Activated CD4-positive, alpha-beta T cell treated with anti-CD3 and anti-CD28 coated beads, Interleukin-2, Interleukin-4, amounts not matched to agents 100 ng/mL and 50 ng/mL, durations not matched to agents 16 hours and 8 hours (primary cell): ENCODE results near the gene SH2D7.
"Not testable (repeated sequence)": the region's sequence is repeated elsewhere in the genome, so short reads cannot be mapped to it uniquely, and the experiment has no call there.

Experiments used
- DNase-seq: peaks from one replicate; pipeline ENCODE4 v3.0.0-alpha.2; 2020; ENCODE audit warnings: low spot score

SH2D7 gene

GRCh38 chr15:78142332-78142731, 50.0 kb downstream of the SH2D7 start:
- no peak for DNase-seq

- DNase-seq, result no peak
These were observed 54.2 kb downstream of the SH2D7 start for GRCh38 chr15:78146425-78147154.

GRCh38 chr15:78147566-78147965, 55.2 kb downstream of the SH2D7 start:
- no peak for DNase-seq

GRCh38 chr15:78148392-78149067, 56.2 kb downstream of the SH2D7 start:
- no peak for DNase-seq

GRCh38 chr15:78149068-78149804, 56.9 kb downstream of the SH2D7 start, which contains the start of gene IDH3A:
TSS of gene IDH3A (plus strand) at chr15:78149362. CDS start at chr15:78149404, 42 bp downstream.
- DNase-seq, result peak; percentile 99

- no peak for DNase-seq
These were observed 57.7 kb downstream of the SH2D7 start for GRCh38 chr15:78149805-78150751.

- not testable (repeated sequence) for DNase-seq
These were observed 58.7 kb downstream of the SH2D7 start for GRCh38 chr15:78151075-78151474.
